ENCODE measurements around the gene L1CAM.

L1CAM gene

GRCh38 chrX:153922932-153923857 is 37.2 kb upstream of the L1CAM start:
- no peak for DNase-seq (ENCODE audit: low read depth)

- no peak for DNase-seq (ENCODE audit: low read depth)
These were observed 35.8 kb upstream of the L1CAM start for GRCh38 chrX:153921511-153922446.

- no peak for DNase-seq (ENCODE audit: low read depth)
These were observed 35.1 kb upstream of the L1CAM start for GRCh38 chrX:153921070-153921469.

- no peak for DNase-seq (ENCODE audit: low read depth)
These were observed 34.6 kb upstream of the L1CAM start for GRCh38 chrX:153920546-153920945.

GRCh38 chrX:153919281-153919680 is 33.3 kb upstream of the L1CAM start:
- no peak for DNase-seq (ENCODE audit: low read depth)

GRCh38 chrX:153917869-153918268 is 31.9 kb upstream of the L1CAM start:
- no peak for DNase-seq (ENCODE audit: low read depth)

- DNase-seq (ENCODE audit: low read depth), result no peak
These were observed 27.7 kb upstream of the L1CAM start for GRCh38 chrX:153913701-153914100.

- DNase-seq (ENCODE audit: low read depth), result no peak
These were observed 27.2 kb upstream of the L1CAM start for GRCh38 chrX:153913211-153913610.

- DNase-seq (ENCODE audit: low read depth), result no peak
These were observed 25.8 kb upstream of the L1CAM start for GRCh38 chrX:153911798-153912197.

GRCh38 chrX:153910446-153910845 is 24.5 kb upstream of the L1CAM start:
- no peak for DNase-seq (ENCODE audit: low read depth)

- DNase-seq (ENCODE audit: low read depth), result no peak
These were observed 24.0 kb upstream of the L1CAM start for GRCh38 chrX:153909980-153910360.

GRCh38 chrX:153909024-153909979 is 23.3 kb upstream of the L1CAM start:
- DNase-seq (ENCODE audit: low read depth), result no peak

- DNase-seq (ENCODE audit: low read depth), result no peak
These were observed 22.4 kb upstream of the L1CAM start for GRCh38 chrX:153908219-153908860.

- no peak for DNase-seq (ENCODE audit: low read depth)
These were observed 21.5 kb upstream of the L1CAM start for GRCh38 chrX:153907456-153907855.

- no peak for DNase-seq (ENCODE audit: low read depth)
These were observed 20.3 kb upstream of the L1CAM start for GRCh38 chrX:153906126-153906917.

- no peak for DNase-seq (ENCODE audit: low read depth)
These were observed 19.6 kb upstream of the L1CAM start for GRCh38 chrX:153905481-153906095.

- no peak for DNase-seq (ENCODE audit: low read depth)
These were observed 18.3 kb upstream of the L1CAM start, which contains the start of gene AVPR2 for GRCh38 chrX:153903991-153904957. AVPR2 (plus strand) TSS chrX:153904673; CDS start chrX:153905146, 473 bp downstream.

- no peak for DNase-seq (ENCODE audit: low read depth)
These were observed 17.4 kb upstream of the L1CAM start for GRCh38 chrX:153903238-153903980.
